ENCODE data around the gene SHISA9.

The SHISA9 gene

GRCh38 chr16:12958366-12958765 lies 57.0 kb downstream of the SHISA9 start:
- Mint-ChIP-seq H3K4me1 (ENCODE audit: low read depth) (no peaks in the 10 kb centered on the region), H3K4me3 (no peak overlapping the region), H3K9me3 (ENCODE audit: low read depth) (peaks cover 3% of the 10 kb centered on the region), H3K27me3 (peaks cover 8% of the 10 kb centered on the region), H3K27ac (no peak overlapping the region), H3K36me3 (no peaks in the 10 kb centered on the region)

GRCh38 chr16:12959072-12959471 lies 57.7 kb downstream of the SHISA9 start:
- Mint-ChIP-seq H3K4me1 (ENCODE audit: low read depth) (no peaks in the 10 kb centered on the region), H3K9me3 (ENCODE audit: low read depth) (peaks cover 3% of the 10 kb centered on the region), H3K27me3 (peaks cover 6% of the 10 kb centered on the region), H3K36me3 (no peaks in the 10 kb centered on the region), H3K27ac (no peak overlapping the region), H3K4me3 (no peak overlapping the region)

- no peaks in the 10 kb centered on the region for H3K36me3 Mint-ChIP-seq
- H3K27me3 Mint-ChIP-seq = peaks cover 6% of the 10 kb centered on the region
- H3K27ac Mint-ChIP-seq = no peak overlapping the region
- peaks cover 3% of the 10 kb centered on the region for H3K9me3 Mint-ChIP-seq (ENCODE audit: low read depth)
- H3K4me1 Mint-ChIP-seq (ENCODE audit: low read depth) = no peaks in the 10 kb centered on the region
- H3K4me3 Mint-ChIP-seq = no peak overlapping the region
Observed at GRCh38 chr16:12961626-12962025, 60.2 kb downstream of the SHISA9 start.

GRCh38 chr16:12964461-12964860 lies 63.1 kb downstream of the SHISA9 start:
- no peak overlapping the region for H3K27ac Mint-ChIP-seq
- H3K27me3 Mint-ChIP-seq = peaks cover 7% of the 10 kb centered on the region
- H3K4me1 Mint-ChIP-seq (ENCODE audit: low read depth) = no peaks in the 10 kb centered on the region
- H3K4me3 Mint-ChIP-seq = no peak overlapping the region
- peaks cover 3% of the 10 kb centered on the region for H3K9me3 Mint-ChIP-seq (ENCODE audit: low read depth)
- H3K36me3 Mint-ChIP-seq = no peaks in the 10 kb centered on the region

GRCh38 chr16:12965274-12965804 lies 63.9 kb downstream of the SHISA9 start:
- Mint-ChIP-seq H3K27me3 (peaks cover 7% of the 10 kb centered on the region), H3K36me3 (no peaks in the 10 kb centered on the region), H3K27ac (no peak overlapping the region), H3K4me1 (ENCODE audit: low read depth) (no peaks in the 10 kb centered on the region), H3K4me3 (no peak overlapping the region), H3K9me3 (ENCODE audit: low read depth) (peaks cover 3% of the 10 kb centered on the region)

GRCh38 chr16:12971241-12971640 lies 69.8 kb downstream of the SHISA9 start:
- Mint-ChIP-seq H3K27ac (no peak overlapping the region), H3K4me1 (ENCODE audit: low read depth) (no peaks in the 10 kb centered on the region), H3K9me3 (ENCODE audit: low read depth) (no peaks in the 10 kb centered on the region), H3K36me3 (no peaks in the 10 kb centered on the region), H3K4me3 (no peak overlapping the region), H3K27me3 (peaks cover 1% of the 10 kb centered on the region)

GRCh38 chr16:12972246-12972645 lies 70.8 kb downstream of the SHISA9 start:
- Mint-ChIP-seq H3K9me3 (ENCODE audit: low read depth) (no peaks in the 10 kb centered on the region), H3K36me3 (no peaks in the 10 kb centered on the region), H3K4me1 (ENCODE audit: low read depth) (no peaks in the 10 kb centered on the region), H3K4me3 (no peak overlapping the region), H3K27ac (no peak overlapping the region), H3K27me3 (peaks cover 1% of the 10 kb centered on the region)

GRCh38 chr16:12975766-12976165 lies 74.4 kb downstream of the SHISA9 start:
- Mint-ChIP-seq H3K9me3 (ENCODE audit: low read depth) (peaks cover 5% of the 10 kb centered on the region), H3K4me3 (no peak overlapping the region), H3K4me1 (ENCODE audit: low read depth) (no peaks in the 10 kb centered on the region), H3K27ac (no peak overlapping the region), H3K36me3 (no peaks in the 10 kb centered on the region), H3K27me3 (peaks cover 1% of the 10 kb centered on the region)

GRCh38 chr16:12976496-12976895 lies 75.1 kb downstream of the SHISA9 start:
- Mint-ChIP-seq H3K27ac (no peak overlapping the region), H3K9me3 (ENCODE audit: low read depth) (peaks cover 5% of the 10 kb centered on the region), H3K4me1 (ENCODE audit: low read depth) (no peaks in the 10 kb centered on the region), H3K4me3 (no peak overlapping the region), H3K27me3 (peaks cover 1% of the 10 kb centered on the region), H3K36me3 (no peaks in the 10 kb centered on the region)

- Mint-ChIP-seq H3K4me3 (no peak overlapping the region), H3K9me3 (ENCODE audit: low read depth) (peaks cover 5% of the 10 kb centered on the region), H3K36me3 (no peaks in the 10 kb centered on the region), H3K27ac (no peak overlapping the region), H3K4me1 (ENCODE audit: low read depth) (no peaks in the 10 kb centered on the region), H3K27me3 (peaks cover 1% of the 10 kb centered on the region)
Observed at GRCh38 chr16:12976936-12977335, 75.5 kb downstream of the SHISA9 start.

- no peak overlapping the region for H3K4me3 Mint-ChIP-seq
- H3K27ac Mint-ChIP-seq = no peak overlapping the region
- no peaks in the 10 kb centered on the region for H3K36me3 Mint-ChIP-seq
- peaks cover 4% of the 10 kb centered on the region for H3K9me3 Mint-ChIP-seq (ENCODE audit: low read depth)
- H3K27me3 Mint-ChIP-seq = peaks cover 3% of the 10 kb centered on the region
- H3K4me1 Mint-ChIP-seq (ENCODE audit: low read depth) = no peaks in the 10 kb centered on the region
Observed at GRCh38 chr16:12985516-12985915, 84.1 kb downstream of the SHISA9 start.

- H3K4me1 Mint-ChIP-seq (ENCODE audit: low read depth) = no peaks in the 10 kb centered on the region
- peaks cover 4% of the 10 kb centered on the region for H3K9me3 Mint-ChIP-seq (ENCODE audit: low read depth)
- H3K27ac Mint-ChIP-seq = no peak overlapping the region
- H3K36me3 Mint-ChIP-seq = no peaks in the 10 kb centered on the region
- peaks cover 3% of the 10 kb centered on the region for H3K27me3 Mint-ChIP-seq
- H3K4me3 Mint-ChIP-seq = no peak overlapping the region
Observed at GRCh38 chr16:12988071-12988470, 86.7 kb downstream of the SHISA9 start.

GRCh38 chr16:12992066-12992465 lies 90.7 kb downstream of the SHISA9 start:
- H3K9me3 Mint-ChIP-seq (ENCODE audit: low read depth) = peaks cover 1% of the 10 kb centered on the region
- no peaks in the 10 kb centered on the region for H3K4me1 Mint-ChIP-seq (ENCODE audit: low read depth)
- no peak overlapping the region for H3K4me3 Mint-ChIP-seq
- H3K27ac Mint-ChIP-seq = no peak overlapping the region
- H3K36me3 Mint-ChIP-seq = no peaks in the 10 kb centered on the region
- peaks cover 3% of the 10 kb centered on the region for H3K27me3 Mint-ChIP-seq

GRCh38 chr16:12994402-12994801 lies 93.0 kb downstream of the SHISA9 start:
- H3K36me3 Mint-ChIP-seq = no peaks in the 10 kb centered on the region
- H3K9me3 Mint-ChIP-seq (ENCODE audit: low read depth) = no peaks in the 10 kb centered on the region
- H3K4me3 Mint-ChIP-seq = no peak overlapping the region
- H3K27ac Mint-ChIP-seq = no peak overlapping the region
- peaks cover 3% of the 10 kb centered on the region for H3K27me3 Mint-ChIP-seq
- H3K4me1 Mint-ChIP-seq (ENCODE audit: low read depth) = no peaks in the 10 kb centered on the region

GRCh38 chr16:12995721-12996372 lies 94.4 kb downstream of the SHISA9 start:
- Mint-ChIP-seq H3K9me3 (ENCODE audit: low read depth) (no peaks in the 10 kb centered on the region), H3K4me1 (ENCODE audit: low read depth) (no peaks in the 10 kb centered on the region), H3K27me3 (no peaks in the 10 kb centered on the region), H3K36me3 (no peaks in the 10 kb centered on the region), H3K4me3 (no peak overlapping the region), H3K27ac (no peak overlapping the region)

Data from activated naive CD8-positive, alpha-beta T cell (primary cell).